ENCODE measurements around the gene ANXA11.
A peak's percentile ranks its signal among the peaks of the same experiment; 100 is the strongest.

The ANXA11 gene

DNA sequence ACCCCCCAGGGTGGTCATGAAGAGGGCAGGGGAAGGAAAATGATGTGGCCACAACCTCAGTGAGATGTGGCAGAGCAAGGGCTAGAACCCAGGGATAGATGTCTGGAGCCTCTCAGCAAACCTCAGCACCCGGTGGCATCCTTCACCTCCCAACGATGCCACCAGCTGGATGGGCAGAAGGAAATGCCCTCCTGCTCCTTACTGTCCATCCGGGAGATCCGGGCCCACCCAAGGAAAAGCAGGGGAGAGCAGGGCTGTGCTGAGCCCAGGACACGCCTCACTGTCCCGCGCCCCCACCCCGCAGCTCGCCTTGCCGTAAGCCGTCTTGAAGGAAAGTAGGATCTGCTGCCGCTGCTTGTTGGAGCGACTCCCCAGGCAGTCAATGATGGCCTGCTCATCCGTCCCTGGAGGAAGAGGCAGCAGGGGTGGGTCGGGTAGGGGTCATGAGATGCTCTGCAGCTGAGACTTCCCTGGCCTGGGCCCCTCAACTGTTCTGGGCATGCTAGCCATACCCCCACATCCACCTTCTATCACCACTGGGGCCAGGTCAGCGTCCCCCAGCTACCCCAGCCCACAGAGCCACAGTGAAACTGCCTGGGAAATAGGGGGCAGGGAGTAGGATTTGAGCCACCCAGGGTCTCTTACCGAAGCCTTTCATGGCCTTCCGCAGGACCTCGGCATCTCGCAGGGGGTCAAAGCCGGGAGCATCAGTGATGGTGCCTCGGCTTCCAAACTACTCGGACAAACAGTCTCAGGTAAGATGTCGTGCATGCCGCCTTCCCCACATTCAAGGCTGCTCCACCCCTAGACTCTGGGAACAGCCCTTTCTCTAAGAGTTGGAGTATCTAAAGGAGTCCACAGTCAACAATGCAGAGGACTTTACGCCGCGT lies 38.5 kb downstream of the ANXA11 start:
- Mint-ChIP-seq H3K36me3 (ENCODE audit: insufficient read depth) (peaks cover 53% of the 10 kb centered on the region), H3K4me3 (no peak overlapping the region), H3K27ac (ENCODE audit: low read depth) (peak overlapping the region; percentile 79), H3K27me3 (no peaks in the 10 kb centered on the region), H3K9me3 (no peaks in the 10 kb centered on the region), H3K4me1 (peaks cover 20% of the 10 kb centered on the region)
- no peak for DNase-seq (ENCODE audit: low spot score in 2 of 2)
- ATAC-seq (replicated peaks; ENCODE audit: extremely low read depth, poor library complexity, severe bottlenecking): no peak

DNA sequence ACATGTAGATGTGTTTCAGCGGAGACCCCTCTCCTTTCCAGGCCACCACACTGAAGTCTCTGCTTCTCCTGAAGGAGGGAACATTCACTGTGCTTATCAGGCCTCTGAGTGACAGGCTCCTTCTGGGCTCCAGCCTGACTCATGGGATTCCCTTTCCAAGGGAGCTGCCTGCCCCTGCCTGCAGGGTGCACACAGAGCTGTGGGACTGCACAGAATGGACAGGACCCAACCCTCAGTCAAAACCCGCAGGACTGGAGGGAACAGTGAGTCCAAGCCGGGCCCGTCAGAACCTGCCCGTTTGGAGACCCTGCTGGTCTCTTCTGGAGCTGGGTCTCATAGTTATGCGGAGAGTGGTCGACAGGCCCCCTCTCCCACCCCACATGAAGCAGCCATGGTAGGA lies 40.2 kb downstream of the ANXA11 start:
- H3K4me3 Mint-ChIP-seq: no peak overlapping the region
- H3K27me3 Mint-ChIP-seq: no peaks in the 10 kb centered on the region
- peaks cover 55% of the 10 kb centered on the region for H3K36me3 Mint-ChIP-seq (ENCODE audit: insufficient read depth)
- DNase-seq (ENCODE audit: low spot score in 2 of 2) (no peak), ATAC-seq (replicated peaks; ENCODE audit: extremely low read depth, poor library complexity, severe bottlenecking) (no peak)
- H3K27ac Mint-ChIP-seq (ENCODE audit: low read depth): no peak overlapping the region
- H3K4me1 Mint-ChIP-seq: peaks cover 27% of the 10 kb centered on the region
- no peaks in the 10 kb centered on the region for H3K9me3 Mint-ChIP-seq

DNA sequence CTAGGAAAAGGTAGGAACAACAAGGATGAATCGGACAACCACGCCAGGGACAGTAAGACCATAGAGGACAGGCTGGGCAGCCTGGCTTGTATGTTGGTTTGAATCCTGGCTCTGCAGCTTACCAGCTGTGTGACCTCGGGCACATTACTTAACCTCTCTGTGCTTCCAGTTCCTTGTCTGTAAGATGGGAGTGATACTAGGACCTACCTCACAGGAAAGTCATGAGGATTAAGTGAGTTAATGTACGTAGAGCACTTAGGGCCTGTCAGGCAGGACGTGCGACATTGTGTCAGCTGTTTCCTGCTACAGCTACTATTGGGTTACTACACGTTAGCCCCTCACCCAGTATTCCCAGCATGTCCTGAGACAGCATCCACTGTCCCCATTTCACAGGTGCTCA lies 40.7 kb downstream of the ANXA11 start:
- no peaks in the 10 kb centered on the region for H3K9me3 Mint-ChIP-seq
- H3K4me3 Mint-ChIP-seq: no peak overlapping the region
- H3K36me3 Mint-ChIP-seq (ENCODE audit: insufficient read depth): peaks cover 57% of the 10 kb centered on the region
- peaks cover 26% of the 10 kb centered on the region for H3K4me1 Mint-ChIP-seq
- H3K27me3 Mint-ChIP-seq: no peaks in the 10 kb centered on the region
- no peak overlapping the region for H3K27ac Mint-ChIP-seq (ENCODE audit: low read depth)
- ATAC-seq (replicated peaks; ENCODE audit: extremely low read depth, poor library complexity, severe bottlenecking) (no peak), DNase-seq (ENCODE audit: low spot score in 2 of 2) (no peak)

DNA sequence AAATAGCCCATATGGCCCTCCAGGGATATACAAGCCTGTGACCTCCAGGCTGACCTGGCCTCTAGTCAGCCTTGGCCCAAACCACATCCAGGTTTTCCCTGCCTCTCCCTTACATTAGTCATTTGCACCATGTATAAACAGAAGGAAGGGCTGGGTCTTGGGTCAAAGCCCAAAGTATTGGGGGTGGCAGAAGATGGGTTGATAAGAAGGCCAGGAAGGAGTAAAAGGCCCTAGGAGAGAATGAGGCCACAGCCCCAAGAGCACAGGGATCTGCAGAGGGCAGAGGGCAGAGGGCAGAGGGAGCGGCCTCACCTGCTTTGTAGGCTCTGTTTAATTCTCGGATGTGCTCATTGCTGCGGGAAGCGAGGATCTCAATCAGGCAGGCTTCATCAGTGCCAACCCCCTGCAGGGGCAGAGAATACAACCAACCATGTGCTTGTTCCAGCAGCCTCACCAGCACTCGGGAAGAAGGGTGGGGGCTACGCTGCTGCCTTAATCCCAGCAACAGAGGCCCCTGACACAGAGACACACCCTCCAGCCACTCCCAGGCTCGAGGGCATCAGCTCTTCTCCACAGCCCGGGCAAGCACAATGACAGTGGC lies 41.5 kb downstream of the ANXA11 start:
- ATAC-seq (replicated peaks; ENCODE audit: extremely low read depth, poor library complexity, severe bottlenecking) (no peak), DNase-seq (ENCODE audit: low spot score in 2 of 2) (no peak)
- peaks cover 56% of the 10 kb centered on the region for H3K36me3 Mint-ChIP-seq (ENCODE audit: insufficient read depth)
- H3K27me3 Mint-ChIP-seq: no peaks in the 10 kb centered on the region
- peaks cover 27% of the 10 kb centered on the region for H3K4me1 Mint-ChIP-seq
- peak overlapping the region; percentile 32 for H3K27ac Mint-ChIP-seq (ENCODE audit: low read depth)
- H3K9me3 Mint-ChIP-seq: no peaks in the 10 kb centered on the region
- no peak overlapping the region for H3K4me3 Mint-ChIP-seq

DNA sequence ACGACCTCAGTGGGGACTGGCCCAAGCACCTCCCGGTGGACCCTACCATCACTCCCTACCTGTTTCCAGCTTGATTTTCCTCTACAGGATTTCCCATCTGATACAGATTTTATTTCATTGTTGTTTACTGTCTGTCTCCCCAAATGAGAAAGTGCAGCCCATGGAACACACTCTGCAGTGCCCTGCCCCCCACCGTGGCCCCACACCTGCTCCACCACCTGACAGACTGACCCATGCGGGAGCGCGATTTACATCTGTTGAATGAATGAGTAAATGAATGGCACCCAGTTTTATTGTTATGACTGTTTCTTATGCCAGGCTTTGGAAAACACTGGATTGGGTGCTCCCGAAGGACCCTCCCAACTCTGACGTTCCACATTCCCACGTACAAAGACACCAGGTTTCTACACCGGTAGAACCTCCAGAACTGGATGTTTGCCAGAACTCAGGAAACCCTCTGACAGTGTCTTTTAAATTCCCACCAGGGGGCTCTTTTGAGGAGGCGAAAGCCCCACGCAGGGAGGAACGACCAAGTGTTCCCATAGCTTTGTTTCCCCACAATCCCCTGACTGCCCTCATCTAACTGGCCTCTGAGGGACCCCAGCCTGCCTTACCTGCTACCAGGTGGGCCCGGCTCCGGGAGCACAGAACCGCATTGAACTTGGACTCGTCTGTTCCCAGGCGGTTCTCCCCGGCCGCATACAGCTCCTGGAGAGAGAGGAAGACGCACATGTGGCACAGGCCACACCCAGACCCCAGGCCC lies 43.8 kb downstream of the ANXA11 start:
- no peaks in the 10 kb centered on the region for H3K27me3 Mint-ChIP-seq
- DNase-seq (ENCODE audit: low spot score in 2 of 2) (no peak), ATAC-seq (replicated peaks; ENCODE audit: extremely low read depth, poor library complexity, severe bottlenecking) (no peak)
- peaks cover 27% of the 10 kb centered on the region for H3K4me1 Mint-ChIP-seq
- no peak overlapping the region for H3K4me3 Mint-ChIP-seq
- peak overlapping the region; percentile 56 for H3K27ac Mint-ChIP-seq (ENCODE audit: low read depth)
- H3K9me3 Mint-ChIP-seq: no peaks in the 10 kb centered on the region
- H3K36me3 Mint-ChIP-seq (ENCODE audit: insufficient read depth): peaks cover 64% of the 10 kb centered on the region

DNA sequence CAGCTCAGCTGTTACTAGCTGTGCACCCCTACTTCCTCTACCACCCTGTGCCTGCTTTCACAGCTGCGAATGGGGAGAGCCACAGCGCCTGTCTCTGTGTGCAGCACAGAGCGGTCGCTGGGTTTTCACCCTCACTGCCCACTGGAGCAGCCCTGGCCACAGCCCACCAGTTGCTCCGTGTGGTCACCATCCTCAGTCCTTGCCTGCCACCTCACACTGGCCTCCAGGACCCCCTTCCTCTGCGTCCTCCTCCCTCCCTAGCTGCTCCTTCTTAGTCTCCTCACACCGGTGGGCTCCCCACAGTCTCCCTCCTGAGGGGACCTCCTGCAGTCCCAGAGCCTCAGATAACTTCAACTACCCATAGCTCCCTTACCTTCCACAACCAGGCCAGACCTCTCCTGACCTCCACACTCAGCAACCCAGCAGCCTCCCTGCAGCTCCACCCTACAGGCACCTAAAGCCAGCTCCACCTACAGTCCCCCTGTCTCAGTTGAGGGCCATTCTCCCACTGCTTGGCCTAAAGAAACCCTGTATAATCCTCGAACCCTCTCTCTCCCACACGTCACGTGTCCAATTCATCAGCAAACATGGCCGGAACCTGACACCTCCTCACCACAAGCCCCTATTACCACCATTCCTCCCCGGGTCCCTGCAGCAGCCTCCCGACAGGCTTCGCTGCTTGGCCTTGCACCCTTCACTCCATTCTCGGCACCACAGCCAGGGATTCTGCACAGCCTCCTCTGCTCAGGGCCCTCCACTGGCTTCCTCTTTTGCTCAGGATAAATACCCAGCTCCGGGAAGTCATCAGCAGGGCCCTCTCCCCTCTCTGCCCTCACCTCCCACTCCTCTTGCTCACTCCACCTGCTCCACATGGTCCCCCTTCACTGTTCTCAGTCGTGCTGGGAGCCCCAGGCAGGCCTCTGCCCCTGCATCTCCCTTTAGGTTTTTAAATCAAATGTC lies 44.7 kb downstream of the ANXA11 start:
- ATAC-seq (replicated peaks; ENCODE audit: extremely low read depth, poor library complexity, severe bottlenecking) (no peak), DNase-seq (ENCODE audit: low spot score in 2 of 2) (no peak)
- Mint-ChIP-seq H3K27me3 (no peaks in the 10 kb centered on the region), H3K9me3 (no peaks in the 10 kb centered on the region), H3K27ac (ENCODE audit: low read depth) (peak overlapping the region; percentile 56), H3K4me1 (peaks cover 21% of the 10 kb centered on the region), H3K36me3 (ENCODE audit: insufficient read depth) (peaks cover 64% of the 10 kb centered on the region), H3K4me3 (no peak overlapping the region)

DNA sequence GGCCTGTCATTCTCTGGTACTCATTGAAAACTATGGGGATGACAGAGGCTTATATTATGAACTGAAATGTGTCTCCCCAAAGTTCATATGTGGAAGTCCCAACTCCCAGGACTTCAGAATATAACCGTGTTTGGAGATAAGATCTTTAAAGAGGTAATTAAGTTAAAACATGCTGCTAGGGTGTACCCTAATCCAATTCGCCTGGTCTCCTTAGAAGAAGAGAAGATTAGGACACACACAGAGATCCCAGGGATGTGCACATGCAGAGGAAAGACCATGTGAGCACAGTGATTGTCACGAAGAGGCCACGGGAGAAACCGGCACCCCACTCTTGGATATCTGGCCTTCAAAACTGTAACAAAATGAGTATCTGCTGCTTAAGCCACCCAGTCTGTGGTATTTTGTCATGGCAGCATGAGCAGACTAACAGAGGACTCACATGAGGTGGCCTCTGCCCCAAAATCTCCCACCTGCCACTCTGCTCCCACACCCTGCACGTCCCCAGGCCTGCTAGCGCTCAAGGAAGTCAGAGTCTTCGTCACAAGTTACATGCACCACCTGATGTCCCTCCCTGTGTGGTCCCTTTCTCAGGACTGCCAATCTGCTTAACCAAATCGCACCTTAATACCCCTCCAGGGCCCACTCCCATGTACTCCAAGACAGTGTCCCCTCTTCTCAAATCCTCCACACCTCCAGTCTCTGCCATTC lies 46.0 kb downstream of the ANXA11 start:
- Mint-ChIP-seq H3K27me3 (no peaks in the 10 kb centered on the region), H3K4me1 (peaks cover 20% of the 10 kb centered on the region), H3K4me3 (no peak overlapping the region), H3K27ac (ENCODE audit: low read depth) (peak overlapping the region; percentile 56), H3K9me3 (no peaks in the 10 kb centered on the region), H3K36me3 (ENCODE audit: insufficient read depth) (peaks cover 70% of the 10 kb centered on the region)
- ATAC-seq (replicated peaks; ENCODE audit: extremely low read depth, poor library complexity, severe bottlenecking) (no peak), DNase-seq (ENCODE audit: low spot score in 2 of 2) (no peak)

DNA sequence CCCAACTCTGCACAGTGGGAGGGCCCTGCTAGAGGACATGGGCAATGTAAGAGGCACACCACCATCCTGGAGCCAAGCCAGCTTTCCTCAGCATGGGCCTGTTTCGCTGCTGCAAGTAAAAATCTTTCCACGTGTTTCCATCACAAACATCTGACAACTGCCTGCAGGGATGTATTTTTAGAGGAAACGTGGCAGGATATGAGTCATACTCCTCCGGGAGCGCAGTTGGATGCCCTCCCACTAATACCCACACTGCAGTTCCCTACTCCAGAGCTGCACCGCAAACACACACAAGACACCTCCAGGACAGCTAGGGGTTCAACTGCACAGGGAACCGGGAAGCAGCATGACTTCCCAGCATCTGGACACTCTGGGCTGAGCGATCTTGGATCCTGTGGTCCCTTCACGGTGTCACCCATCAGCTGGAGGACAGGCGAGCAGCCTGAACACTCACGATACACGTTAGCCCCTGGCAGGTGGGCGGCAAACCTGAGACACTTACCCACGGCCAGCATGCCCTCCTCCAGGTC lies 46.7 kb downstream of the ANXA11 start:
- ATAC-seq (replicated peaks; ENCODE audit: extremely low read depth, poor library complexity, severe bottlenecking) (no peak), DNase-seq (ENCODE audit: low spot score in 2 of 2) (no peak)
- Mint-ChIP-seq H3K27me3 (no peaks in the 10 kb centered on the region), H3K36me3 (ENCODE audit: insufficient read depth) (peaks cover 71% of the 10 kb centered on the region), H3K27ac (ENCODE audit: low read depth) (peak overlapping the region; percentile 13), H3K4me1 (peaks cover 20% of the 10 kb centered on the region), H3K4me3 (no peak overlapping the region), H3K9me3 (no peaks in the 10 kb centered on the region)

DNA sequence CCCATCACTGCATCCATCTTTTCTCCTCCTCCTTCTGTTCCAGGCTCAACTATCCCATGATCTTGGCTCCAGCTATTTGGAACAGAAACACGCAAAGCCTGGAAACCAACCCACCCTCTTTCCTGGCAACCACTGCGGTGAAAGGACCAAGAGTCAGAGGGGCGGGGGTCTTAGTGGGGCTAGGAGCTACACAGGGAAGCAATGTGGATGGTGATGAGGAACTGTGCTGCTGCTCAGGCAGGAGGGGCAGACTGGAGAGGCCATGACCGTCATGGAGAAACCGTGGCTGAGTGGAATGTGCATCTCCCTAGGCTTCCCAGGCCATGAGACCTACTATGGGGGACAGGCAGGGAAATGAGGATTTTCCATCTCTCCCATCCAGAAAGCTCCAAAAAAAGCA lies 47.2 kb downstream of the ANXA11 start:
- H3K27ac Mint-ChIP-seq (ENCODE audit: low read depth): no peak overlapping the region

DNA sequence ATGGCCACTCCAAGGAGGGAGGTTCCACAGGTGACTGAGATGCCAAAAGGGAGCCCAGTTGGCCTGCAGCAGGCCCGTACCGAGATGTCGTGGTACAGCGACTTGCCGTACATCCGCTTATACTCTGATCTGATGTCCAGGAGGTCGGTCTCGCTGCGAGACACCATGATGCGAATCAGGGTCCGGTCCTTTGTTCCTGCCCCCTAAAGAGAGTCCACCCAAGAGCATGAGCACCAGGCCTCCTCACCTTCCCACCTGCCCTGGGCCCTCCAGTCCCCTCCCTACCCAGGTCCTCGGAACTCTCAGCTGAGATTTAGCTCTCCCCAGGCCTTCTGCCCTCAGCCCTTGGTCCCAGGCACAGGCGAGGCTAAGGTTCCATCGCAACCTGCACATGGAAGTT lies 47.8 kb downstream of the ANXA11 start:
- no peak for DNase-seq (ENCODE audit: low spot score in 2 of 2)
- Mint-ChIP-seq H3K9me3 (no peaks in the 10 kb centered on the region), H3K36me3 (ENCODE audit: insufficient read depth) (peaks cover 72% of the 10 kb centered on the region), H3K27ac (ENCODE audit: low read depth) (no peak overlapping the region), H3K4me3 (no peak overlapping the region), H3K27me3 (no peaks in the 10 kb centered on the region), H3K4me1 (peaks cover 24% of the 10 kb centered on the region)
- no peak for ATAC-seq (replicated peaks; ENCODE audit: extremely low read depth, poor library complexity, severe bottlenecking)

More for the DNA sequence above, 47.2 kb downstream of the ANXA11 start:
- H3K36me3 Mint-ChIP-seq (ENCODE audit: insufficient read depth): peaks cover 75% of the 10 kb centered on the region
- ATAC-seq (replicated peaks; ENCODE audit: extremely low read depth, poor library complexity, severe bottlenecking) (no peak), DNase-seq (ENCODE audit: low spot score in 2 of 2) (no peak)
- no peaks in the 10 kb centered on the region for H3K27me3 Mint-ChIP-seq
- no peaks in the 10 kb centered on the region for H3K9me3 Mint-ChIP-seq
- peaks cover 24% of the 10 kb centered on the region for H3K4me1 Mint-ChIP-seq
- H3K4me3 Mint-ChIP-seq: no peak overlapping the region

DNA sequence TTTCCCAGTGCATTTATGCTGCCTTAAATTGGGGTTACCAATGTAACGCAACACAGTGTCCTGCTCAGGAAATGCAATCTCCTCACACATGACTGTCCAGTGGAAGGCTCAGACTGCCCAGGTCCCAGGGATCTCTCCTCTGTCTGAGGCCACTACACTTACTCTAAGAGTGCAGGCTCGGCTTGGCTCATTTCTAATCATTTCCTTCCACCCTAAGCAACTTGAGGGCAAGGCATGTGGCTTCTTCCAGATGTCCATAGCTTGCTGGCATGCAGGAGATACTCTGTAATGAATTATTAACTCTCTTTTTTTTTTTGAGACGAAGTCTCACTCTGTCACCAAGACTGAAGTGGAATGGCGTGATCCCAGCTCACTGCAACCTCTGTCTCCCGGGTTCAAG lies 49.1 kb downstream of the ANXA11 start:
- Mint-ChIP-seq H3K9me3 (no peaks in the 10 kb centered on the region), H3K27me3 (no peaks in the 10 kb centered on the region), H3K4me3 (no peak overlapping the region), H3K27ac (ENCODE audit: low read depth) (peak overlapping the region; percentile 18), H3K36me3 (ENCODE audit: insufficient read depth) (peaks cover 63% of the 10 kb centered on the region), H3K4me1 (peaks cover 19% of the 10 kb centered on the region)
- ATAC-seq (replicated peaks; ENCODE audit: extremely low read depth, poor library complexity, severe bottlenecking) (no peak), DNase-seq (ENCODE audit: low spot score in 2 of 2) (no peak)

Data from central memory CD8-positive, alpha-beta T cell (primary cell).